HG02943 (cell line): ENCODE results near the gene KIF16B.

Experiments
- ATAC-seq: cut with Tn5 transposase; IDR thresholded peaks from one replicate; pipeline ENCODE4 v1.9.1; 2021; ENCODE audit warnings: mild to moderate bottlenecking, low read depth, moderate library complexity; ENCODE audit not compliant: unreplicated experiment

KIF16B gene

DNA sequence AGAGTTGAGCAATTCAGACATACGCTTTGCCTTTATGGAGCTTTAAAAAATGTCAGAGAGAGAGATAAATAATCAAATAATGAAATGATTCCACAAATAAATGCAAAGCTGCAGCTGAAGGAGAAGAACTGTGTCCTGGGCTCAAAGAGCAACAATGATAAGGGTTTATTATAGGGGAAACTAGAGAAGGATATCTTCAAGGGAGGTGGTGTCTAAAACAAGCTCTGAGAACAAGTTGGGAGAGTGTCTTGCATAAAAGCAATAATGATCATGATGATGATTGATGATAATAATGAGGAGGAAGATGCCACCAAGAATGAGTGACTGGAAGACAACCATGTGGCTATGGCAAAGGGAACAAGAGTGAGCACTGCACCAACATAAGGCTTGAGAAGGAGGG lies 164.3 kb downstream of the KIF16B start:
- ATAC-seq: no peak

GRCh38 chr20:16407251-16408067 lies 165.8 kb downstream of the KIF16B start:
- no peak for ATAC-seq

- no peak for ATAC-seq
These were observed 168.0 kb downstream of the KIF16B start for GRCh38 chr20:16405254-16405653.

DNA sequence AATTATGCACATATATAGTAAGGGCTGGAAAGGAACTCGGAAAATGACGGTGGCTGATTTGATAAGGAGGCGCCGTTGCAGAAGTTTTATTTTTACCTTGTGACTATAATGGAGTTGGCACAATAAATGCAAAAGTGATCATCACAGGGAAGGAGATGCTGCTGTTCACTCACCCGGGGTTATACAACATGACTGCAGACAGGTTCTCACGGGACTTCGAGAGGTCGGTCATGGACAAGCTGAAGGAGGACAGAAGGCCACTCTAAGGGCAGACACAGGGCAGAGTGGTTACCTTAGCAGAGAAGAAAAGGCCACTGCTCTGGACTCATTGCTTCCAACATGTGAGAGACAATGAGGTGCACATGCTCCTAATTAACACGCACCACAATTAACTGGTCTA lies 168.6 kb downstream of the KIF16B start:
- ATAC-seq: no peak

GRCh38 chr20:16404171-16404570 lies 169.1 kb downstream of the KIF16B start:
- ATAC-seq: no peak

DNA sequence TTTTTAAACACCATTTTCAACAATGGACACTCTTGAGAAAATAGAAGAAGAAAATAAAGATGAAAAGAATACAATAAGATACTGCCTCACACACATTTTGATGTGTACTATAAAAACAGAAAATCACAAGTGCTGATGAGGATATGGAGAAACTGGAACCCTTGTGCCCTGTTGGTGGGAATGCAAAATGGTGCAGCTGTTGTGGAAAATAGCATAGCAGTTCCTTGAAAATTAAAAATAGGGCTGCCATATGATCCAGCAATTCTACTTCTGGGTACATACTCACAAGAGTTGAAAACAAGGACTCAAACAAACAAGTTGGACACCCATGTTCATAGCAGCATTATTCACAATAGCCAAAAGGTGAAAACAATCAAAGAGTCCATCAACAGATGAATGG lies 173.0 kb downstream of the KIF16B start:
- no peak for ATAC-seq

- no peak for ATAC-seq
These were observed 173.4 kb downstream of the KIF16B start for GRCh38 chr20:16399801-16400200.

DNA sequence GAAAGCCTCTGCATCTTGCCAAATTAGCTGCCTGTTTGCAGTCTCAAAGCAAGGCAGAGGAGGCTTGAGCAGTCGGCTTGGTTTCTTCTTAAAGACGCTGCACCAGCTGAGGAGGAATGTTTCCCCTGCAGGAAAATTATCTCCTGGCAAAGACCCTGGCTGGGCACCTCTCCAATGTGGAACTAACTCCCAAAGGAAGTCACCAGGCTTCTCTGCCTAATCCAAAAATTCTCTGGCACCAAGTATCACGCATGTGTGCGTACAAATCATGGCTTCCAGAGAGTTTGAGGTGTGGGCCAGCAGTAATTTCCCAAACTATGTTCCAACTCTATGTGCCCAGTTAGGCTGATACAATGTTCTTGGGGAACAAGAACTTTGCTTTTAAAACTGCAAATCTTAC lies 176.2 kb downstream of the KIF16B start:
- ATAC-seq: no peak

DNA sequence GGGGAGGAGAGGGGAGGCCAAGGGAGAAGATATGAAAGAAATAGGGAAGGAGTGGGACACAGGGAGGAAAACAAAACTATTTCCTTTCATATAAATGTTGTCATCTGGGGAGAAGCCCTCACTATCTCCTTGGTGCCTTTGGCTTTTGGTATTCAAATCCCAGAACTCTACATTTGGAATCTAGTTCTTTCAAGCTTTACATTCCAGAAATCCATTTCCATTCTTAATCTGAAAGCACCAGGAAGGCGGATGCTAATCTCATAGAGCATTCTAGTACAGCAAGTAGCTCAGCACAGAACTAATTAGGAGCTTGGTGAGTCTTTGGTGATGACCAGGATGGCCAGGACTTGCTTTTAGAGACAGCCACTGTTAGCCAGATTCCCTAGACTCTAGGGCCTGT lies 177.9 kb downstream of the KIF16B start:
- no peak for ATAC-seq

DNA sequence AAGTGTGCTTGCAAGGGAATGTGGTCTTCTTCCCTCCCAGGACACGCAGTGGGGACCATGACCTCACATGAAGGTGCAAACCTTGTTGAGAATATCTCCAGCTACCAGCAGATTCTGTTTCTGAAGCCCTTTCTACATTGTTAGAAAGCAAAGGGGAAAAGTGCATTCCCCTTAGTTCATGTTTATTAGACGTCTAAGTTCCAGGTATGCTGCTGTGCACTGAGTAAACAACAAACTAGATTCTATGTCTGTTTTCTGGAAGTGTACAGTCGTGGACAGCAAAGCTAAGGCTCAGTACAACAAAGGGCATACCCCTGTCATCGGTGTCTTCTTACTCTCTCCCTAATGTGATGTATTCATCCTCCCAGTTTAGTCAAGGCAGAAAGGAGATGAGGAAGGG lies 178.5 kb downstream of the KIF16B start:
- no peak for ATAC-seq

- no peak for ATAC-seq
These were observed 179.4 kb downstream of the KIF16B start for GRCh38 chr20:16393836-16394235.

GRCh38 chr20:16393297-16393696 lies 180.0 kb downstream of the KIF16B start:
- no peak for ATAC-seq

DNA sequence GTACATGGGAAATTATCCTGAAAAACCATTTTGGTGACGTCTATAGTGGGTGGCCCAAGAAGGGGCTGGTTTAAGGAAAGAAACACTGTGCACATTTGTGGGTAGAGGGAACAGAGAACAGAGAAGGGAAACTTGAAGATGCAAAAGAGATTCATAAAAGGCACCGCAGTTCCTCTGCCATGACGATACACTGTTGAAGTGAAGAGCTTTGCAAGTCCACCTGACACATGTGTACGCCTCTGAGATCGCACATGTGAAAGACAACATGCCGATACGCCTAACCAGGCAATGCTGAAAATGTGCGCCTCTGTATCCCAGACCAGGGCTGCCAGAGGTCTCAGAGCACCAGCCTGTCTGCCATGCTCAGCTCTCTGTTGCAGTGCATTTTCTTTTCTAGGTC lies 180.9 kb downstream of the KIF16B start:
- ATAC-seq: peak; percentile 86

GRCh38 chr20:16390991-16391390 lies 182.3 kb downstream of the KIF16B start:
- no peak for ATAC-seq

DNA sequence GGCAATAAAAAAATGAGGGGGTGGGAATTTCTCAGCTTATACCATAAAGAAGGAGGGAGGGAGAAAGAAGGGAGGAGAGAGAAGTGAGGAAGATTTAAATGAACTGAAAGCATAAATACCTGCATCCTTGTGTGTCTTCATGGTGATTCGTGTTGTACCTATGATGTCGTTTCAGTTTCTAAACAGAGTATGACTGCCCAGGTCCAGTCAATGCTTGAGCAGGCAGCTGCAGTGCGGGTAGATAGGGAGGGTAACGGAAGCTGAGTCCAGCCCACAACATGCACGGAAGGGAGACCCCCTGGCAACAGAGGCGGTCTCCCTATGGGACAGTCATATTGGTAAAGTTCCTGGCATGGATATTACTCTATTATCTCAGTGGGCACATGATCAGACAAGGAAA lies 184.5 kb downstream of the KIF16B start:
- peak; percentile 50 for ATAC-seq

- no peak for ATAC-seq
These were observed 185.6 kb downstream of the KIF16B start for GRCh38 chr20:16387666-16388065.

GRCh38 chr20:16385891-16386290 lies 187.4 kb downstream of the KIF16B start:
- no peak for ATAC-seq

DNA sequence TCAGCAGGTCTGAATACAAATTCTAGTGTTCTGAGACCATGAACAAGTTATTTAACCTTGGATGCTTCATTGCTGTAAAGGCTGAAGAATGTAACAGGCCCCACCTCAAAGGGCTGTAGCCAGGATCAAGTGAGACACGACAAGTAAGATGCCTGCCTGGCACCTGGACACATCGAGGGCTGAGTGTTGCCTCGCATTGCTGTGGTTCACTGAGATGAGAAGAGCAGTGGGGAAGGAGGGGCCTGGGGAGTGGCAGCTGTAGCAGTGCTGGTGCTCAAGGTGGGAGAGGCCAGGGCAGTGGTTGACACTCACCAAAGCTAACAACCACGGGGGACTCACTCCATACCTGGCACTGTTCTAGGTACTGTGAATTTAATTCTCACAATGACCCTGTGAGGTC lies 187.8 kb downstream of the KIF16B start:
- ATAC-seq: no peak

DNA sequence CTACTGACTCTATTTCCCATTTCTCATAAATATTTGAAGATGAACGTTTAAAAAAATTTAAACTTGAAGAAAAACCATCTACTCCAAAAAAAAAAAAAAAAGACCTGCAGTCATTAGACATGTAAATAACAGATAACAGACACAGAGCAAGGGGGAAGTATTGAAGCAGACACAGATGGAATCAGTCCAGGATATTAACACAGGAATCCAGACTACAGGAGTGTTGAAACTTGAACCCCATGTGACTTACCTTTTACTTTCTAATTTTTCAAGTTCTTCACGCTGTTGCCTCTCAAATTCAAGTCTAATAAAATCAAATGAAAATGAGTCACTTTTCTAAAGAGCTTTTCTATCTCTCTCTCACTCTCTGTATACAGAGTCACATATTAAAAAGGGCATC lies 191.8 kb downstream of the KIF16B start:
- ATAC-seq: no peak

DNA sequence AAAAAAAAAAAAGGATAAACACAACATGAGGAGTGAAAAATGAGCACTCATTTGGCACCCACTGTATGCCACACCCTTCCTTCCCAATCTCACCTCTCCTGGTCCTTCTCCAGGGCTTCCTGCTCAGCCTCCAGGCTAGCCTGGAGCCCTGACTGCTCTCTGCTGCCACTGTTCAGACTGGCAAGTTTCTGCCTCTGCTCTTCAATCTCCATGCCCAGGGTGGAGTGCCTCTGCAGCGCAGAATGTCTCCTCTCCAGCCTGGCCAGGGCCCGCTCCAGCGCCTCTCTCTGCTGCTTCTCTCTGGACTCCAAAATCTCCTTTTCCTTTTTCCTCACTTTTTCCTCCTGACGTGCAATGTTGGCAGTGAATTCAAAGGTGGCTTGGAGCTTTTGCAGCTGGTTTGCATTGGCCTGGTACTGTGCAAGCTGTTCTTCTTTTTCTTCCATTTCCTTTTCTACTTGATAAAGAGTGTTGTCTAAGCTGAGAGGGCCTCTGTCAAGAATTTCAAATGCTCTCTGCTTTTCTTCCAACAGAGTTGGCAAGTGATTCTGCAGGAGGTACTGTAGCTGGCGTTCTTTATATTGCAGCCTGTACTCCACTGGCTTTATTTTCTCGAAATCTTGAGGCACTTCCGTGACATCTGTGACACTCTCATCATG lies 194.4 kb downstream of the KIF16B start:
- ATAC-seq: no peak

DNA sequence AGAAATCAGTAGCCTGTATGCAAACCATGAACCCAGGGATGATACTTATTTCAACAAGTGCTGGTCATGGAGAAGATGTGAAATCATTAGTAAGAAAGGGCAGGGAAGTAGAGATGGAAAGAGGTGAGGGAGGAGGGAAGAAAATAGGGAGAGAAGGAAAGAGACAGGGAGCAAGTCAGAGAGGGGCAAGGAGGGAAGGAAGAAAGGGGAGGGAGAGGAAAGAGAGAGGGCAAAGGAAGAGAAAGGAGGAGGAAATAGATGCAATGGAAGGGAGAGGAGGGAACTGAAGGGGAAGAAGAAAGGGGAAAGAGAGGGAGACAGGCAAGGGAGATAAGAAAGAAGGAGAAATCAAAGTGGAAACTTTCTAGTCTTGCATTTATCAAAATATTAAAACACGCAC lies 195.1 kb downstream of the KIF16B start:
- ATAC-seq: no peak

DNA sequence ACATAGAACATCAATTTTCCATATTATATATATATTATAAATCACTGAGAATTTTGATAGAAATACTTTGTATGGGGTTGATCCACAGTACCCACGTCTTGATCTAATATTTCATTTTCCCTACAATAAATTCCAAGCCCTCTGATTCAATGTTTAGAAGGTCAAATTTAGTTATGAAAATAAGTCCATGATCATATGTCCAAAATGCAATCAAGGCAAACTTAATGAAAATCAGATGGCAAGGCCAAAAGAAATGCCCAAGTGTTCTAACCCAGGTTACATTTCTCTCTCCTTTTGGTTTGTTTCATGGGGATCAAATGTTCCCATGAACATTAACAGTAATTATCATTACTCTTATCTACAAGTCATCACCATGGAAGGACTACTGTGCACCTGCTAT lies 203.8 kb downstream of the KIF16B start:
- ATAC-seq: no peak
